Astrocyte (in vitro differentiated cells and primary cell): ENCODE data around the gene TLE5.

Source experiments
- EZH2 ChIP-seq: IDR thresholded peaks from 2 replicates; pipeline ENCODE4 v1.6.1; 2012; ENCODE audit warnings: mild to moderate bottlenecking, low read length, inconsistent platforms; ENCODE audit not compliant: insufficient read depth
- TF ChIP-seq, protein P1 (sequence below): IDR thresholded peaks from 2 replicates; pipeline ENCODE4 v1.5.1; 2011; ENCODE audit warnings: low read depth, mild to moderate bottlenecking, inconsistent platforms, low read length, moderate library complexity; ENCODE audit not compliant: insufficient read depth

DNA sequence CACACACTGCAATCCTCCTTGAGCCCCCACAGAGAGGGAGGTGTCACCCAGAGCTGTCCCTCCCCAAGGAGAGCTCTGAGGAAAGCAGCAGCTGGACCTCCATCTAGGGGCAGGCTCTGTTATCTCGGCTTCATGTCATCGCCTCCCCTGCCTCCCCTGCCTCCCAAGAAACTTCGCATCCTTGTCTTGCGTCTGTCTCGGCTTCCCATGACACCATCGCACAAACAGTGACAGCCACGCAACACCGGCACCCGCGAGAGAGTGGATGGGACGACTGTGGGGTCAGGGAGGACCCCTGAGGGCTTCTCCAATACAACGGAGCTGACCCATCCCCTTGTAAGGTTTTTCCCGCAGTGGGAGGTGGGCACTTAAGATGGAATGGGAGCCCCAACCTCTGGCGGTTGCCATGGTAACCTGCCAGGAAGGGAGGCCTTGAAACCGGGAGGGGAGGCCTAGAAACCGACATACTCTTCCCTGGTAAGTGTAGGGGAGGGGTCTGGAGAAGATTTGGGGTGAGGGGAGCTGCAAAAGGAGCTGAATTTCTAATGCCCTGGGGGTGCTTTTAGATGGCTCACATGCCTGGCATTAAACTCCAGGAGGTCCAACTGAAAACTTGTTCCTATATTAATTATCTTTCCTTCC lies 49.6 kb downstream of the TLE5 start:
- TF ChIP-seq, protein P1, sequence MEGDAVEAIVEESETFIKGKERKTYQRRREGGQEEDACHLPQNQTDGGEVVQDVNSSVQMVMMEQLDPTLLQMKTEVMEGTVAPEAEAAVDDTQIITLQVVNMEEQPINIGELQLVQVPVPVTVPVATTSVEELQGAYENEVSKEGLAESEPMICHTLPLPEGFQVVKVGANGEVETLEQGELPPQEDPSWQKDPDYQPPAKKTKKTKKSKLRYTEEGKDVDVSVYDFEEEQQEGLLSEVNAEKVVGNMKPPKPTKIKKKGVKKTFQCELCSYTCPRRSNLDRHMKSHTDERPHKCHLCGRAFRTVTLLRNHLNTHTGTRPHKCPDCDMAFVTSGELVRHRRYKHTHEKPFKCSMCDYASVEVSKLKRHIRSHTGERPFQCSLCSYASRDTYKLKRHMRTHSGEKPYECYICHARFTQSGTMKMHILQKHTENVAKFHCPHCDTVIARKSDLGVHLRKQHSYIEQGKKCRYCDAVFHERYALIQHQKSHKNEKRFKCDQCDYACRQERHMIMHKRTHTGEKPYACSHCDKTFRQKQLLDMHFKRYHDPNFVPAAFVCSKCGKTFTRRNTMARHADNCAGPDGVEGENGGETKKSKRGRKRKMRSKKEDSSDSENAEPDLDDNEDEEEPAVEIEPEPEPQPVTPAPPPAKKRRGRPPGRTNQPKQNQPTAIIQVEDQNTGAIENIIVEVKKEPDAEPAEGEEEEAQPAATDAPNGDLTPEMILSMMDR, result no peak
- no peak for TF ChIP-seq EZH2
